SH-SY5Y (cell line): Measurements from ENCODE around the gene ATG2A.

ENCODE experiments used
- GATA2 ChIP-seq: IDR thresholded peaks from 2 replicates; pipeline ENCODE4 v1.6.1; 2011; ENCODE audit warnings: mild to moderate bottlenecking, low read depth, low read length
- GATA3 ChIP-seq: IDR thresholded peaks from 2 replicates; pipeline ENCODE4 v1.6.1; 2011; ENCODE audit warnings: low read depth, mild to moderate bottlenecking, low read length, moderate library complexity

ATG2A gene

DNA sequence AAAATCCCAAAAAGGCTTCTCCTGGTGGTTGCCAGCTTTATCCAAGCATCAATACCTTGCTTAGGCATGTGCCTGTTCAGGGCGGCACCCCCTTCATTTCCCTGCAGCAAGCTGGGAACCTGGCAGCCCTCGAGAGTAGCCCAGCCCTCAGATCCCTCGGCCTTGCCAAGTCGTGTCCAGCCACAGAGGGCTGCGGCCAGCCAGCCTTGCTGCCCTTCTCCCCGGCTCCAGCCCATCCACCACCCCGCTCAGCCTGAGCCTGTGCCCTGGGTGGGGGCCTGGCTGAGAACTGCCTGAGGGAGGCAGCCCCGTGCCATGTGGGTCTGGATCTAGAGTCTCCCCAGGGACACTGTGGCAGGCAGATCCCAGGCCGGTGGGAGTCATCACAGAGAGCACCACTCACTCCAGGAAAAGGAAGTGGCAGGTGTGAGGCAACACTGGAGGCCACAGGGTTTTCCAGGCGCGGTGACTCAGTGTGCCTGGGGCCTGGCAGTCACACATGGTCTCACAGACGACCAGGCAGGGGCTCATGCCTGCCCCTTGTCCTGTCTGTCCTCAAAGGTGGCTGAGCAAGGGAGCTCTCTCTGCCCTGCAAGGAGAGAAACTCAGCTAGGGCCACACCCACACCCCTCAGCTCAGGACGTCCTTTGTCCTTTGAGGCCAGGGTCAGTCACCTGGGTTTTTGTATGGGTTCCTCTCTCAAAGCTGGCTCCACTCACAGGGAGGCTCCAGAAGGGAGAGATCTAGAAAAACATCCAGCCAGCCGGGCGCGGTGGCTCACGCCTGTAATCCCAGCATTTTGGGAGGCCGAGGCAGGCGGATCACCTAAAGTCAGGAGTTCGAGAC, 60.4 kb downstream of the ATG2A start:
- TF ChIP-seq GATA2 (no peak), GATA3 (no peak)

DNA sequence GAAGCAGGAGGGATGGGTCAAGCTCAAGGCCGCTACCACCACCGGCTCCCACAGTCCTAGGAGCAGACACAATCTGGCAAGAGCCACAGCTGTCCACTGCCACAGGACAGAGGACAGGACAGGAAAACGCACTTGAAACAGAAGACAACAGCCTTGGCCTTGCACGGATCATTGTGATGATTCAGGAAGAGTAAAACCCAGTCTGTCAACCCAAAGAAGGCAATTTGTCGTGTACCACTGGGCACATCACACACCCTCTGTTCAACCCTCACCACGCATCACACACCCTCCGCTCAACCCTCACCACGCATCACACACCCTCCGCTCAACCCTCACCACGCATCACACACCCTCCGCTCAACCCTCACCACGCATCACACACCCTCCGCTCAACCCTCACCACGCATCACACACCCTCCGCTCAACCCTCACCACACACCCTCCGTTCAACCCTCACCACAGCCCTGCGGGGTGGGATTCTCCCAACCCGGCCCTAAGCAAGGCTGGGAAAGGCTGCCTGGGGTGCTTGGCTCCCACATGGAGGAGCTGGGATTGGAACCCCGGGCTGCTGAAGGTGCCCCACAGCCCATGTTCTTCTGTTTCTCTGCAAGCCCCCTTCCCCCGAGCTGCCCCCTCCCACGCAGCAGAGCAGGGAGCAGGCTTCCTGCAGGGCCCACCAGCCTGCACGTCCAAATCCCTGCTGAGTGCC, 61.3 kb downstream of the ATG2A start:
- TF ChIP-seq GATA2, result no peak
- no peak for TF ChIP-seq GATA3

DNA sequence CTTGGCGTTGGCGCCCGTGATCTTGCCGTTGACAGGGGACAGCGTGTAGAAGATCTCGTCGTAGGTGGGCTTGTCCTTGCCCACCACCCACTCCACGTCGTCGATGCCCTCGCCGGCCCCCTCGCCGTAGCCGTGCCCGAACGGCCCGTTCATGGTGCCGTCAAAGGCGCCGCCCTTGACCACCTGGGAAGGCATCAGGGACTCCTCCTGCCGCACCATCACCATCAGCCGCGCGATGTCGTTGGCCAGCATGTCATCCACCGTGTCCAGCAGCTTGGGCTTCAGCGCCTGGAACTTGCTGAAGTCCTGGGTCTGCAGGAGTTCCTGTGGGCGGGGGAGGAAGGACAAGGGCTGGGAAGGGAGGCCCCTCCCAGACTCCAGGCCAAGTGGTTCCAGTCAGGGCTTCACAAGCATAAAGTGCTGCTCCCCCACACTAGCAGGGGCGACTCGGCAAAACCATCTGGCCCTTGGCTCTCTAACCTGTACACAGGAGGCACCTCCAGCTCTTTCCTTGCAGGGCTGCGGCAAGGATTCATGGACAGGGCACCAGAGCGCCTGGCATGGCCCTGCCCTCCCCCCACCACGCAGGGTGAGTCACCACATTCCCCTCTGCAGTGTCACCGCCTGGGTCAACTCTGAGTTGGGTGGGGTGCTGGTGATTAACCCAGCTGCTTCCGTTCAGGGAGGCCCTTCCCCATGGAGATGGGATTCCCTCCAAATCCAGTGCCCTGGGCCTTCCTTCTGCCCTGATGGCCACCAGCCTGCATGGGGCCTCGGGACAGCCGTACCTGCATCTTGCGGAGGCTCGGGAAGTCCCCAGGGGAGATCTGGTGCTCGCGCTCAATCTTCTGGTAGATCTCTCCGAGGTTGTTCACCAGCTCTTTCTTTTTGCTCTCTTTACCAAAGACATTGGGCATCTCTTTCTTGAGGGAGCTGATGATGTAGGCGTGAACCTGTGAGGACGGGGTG, 62.2 kb downstream of the ATG2A start:
- TF ChIP-seq GATA3 (no peak), GATA2 (no peak)

DNA sequence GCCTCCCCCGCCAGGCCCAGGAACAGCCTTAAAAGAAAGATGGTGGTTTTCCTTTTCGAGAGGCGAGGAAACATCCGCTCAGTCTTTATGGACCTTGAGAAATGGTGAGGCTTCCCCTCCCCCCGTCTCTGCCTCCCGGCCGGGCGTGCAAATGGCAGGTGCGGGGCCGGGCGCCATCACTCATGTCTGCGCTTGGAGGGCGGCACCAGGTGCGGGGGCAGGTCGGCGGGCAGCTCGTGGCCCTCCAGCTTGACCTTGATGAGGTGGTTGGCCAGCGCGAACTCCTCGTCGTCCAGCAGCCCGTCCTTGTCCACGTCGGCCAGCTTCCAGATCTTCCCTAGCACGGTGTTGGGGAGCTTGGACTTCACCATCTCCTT, 62.9 kb downstream of the ATG2A start:
- TF ChIP-seq GATA3 (no peak), GATA2 (no peak)

DNA sequence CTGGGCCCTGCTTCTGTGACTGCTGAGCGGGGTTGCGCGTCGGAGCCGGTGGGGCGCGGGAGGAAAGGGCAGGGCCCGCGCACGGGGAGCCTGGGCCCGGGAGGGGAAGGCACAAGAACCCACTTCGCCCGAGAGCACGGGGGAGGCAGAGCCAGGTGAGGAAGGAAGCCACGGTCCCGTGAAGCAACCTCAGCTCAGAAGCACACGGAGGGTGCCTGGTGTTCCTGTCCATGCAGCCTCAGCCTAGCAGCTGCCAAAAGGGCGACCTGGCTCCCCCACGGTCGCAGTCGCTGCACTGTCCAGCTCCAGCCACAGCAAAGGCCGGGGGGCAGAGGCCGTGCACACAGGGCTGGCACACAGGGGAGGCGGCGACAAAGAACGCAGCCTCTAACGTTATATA, 63.3 kb downstream of the ATG2A start:
- TF ChIP-seq GATA3, result no peak

DNA sequence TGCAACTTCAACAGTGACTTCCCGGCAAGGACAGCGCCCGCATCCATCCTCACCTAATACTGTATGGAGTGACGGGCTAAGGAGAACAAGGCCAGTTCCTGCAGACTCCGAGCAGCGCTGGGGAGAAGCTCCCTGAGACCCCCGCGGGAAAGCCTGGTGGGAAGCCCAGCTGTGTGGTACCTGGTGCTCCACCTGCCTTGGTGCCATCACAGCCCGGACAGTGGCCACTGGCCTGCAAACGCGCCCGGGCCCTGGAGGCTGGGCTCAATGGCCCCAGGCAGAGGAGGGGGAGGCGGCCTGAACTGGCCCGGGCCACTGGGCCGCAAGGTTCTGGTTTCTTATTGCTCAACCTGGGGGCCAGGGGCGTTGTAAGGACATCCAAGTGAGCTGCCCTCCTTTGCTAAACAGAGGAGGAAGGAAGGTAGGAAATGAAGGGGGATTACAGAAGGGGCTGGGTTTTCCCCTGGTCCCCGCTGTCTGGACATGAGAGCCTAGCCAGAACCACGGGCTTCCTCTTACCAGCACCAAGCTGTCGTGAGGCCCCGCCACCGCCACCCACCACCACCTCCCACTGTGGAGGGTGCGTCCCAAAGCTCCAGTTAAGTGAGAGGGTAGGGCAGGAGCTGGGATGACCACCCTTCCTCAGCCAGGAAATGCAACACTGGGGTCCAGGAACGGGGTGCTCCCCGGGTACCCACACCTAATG, 64.1 kb downstream of the ATG2A start:
- TF ChIP-seq GATA3, result no peak
- TF ChIP-seq GATA2, result no peak

DNA sequence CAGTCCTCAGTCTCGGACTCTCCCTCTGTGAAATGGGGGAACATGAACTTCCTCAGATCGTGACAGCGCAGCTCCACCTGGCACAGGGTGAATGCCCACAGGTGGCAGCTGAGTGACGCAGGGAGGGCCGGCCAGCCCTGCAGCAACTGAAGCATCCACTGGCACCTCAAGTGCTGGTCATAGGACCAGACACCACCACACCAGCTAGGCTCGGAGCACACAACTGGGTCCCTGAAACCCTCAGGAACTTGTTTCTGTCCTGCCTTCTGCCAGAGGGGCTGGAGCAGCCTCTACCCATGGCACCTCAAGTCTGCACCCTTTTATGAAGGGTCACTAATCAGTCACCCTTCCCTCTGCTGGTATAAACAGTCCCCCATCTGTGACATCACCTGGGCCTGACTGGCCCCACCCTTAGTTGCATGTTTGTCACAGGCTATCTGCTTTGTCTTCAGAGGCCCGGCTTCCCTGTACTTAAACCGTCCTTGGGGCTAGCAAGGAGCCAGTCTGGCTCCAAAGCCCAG, 65.1 kb downstream of the ATG2A start:
- TF ChIP-seq GATA3 (no peak), GATA2 (no peak)

DNA sequence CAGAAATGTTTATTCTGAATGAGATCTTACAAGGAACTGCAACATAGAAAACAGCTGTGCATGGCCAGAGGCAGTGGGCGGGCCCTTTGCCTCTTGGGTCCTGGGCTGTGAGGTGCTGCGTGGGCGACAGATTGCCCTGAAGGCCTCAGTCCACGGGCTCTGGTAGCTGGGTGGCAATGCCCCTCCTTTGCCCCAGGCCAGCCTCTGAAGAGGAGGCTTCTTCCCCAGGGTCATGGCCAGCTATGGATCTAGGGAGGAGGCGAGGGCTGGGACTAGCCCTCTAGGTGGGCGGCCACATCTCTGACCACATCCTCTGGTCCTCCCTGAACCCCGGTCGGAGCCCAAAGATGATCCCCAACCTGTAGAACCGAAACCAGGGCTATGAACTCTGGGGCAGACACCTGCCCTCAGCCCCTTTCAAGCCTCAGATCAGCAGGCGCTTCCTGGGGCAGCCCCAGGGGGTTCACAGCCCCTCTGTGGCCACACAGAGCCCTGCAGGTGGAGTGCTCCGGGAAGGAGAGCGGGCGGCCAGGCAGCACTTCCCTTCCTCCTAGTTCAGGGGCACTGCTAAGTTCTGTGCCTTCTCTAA, 65.9 kb downstream of the ATG2A start:
- TF ChIP-seq GATA3 (no peak), GATA2 (no peak)

DNA sequence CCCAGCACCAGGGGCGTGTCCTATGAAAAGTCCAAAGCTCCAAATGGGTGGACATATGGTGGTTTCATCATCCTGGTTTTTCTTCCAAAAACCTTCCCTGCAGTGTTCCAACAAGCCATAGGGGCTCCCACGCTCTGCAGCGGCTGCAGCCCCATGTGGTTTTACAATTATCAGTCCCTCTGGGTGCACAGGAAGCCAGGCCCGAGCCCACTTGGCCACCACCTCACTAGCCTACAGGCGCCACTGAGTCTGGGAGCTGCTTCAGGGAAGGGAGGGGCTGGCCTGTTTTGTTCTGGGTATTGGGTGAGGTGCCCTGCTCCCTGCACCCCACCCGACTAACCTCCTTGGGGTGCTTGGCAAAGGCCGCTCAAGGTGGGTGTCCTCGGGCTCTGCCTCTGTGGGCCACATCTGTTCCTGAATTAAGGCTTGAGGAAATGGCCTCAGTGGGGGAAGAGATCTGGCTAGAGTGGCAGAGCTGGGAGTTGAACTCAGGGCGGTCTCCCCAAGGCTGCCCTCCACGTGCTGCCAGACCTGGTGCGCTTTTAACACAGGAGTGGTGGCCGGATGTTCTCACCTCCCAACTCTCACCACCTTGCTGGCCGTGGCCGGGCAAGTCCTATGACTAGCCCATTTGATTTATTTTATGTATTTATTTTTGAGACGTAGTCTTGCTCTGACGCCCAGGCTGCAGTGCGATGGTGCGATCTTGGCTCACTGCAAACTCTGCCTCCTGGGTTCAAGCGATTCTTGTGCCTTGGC, 67.2 kb downstream of the ATG2A start:
- TF ChIP-seq GATA2 (no peak), GATA3 (no peak)

DNA sequence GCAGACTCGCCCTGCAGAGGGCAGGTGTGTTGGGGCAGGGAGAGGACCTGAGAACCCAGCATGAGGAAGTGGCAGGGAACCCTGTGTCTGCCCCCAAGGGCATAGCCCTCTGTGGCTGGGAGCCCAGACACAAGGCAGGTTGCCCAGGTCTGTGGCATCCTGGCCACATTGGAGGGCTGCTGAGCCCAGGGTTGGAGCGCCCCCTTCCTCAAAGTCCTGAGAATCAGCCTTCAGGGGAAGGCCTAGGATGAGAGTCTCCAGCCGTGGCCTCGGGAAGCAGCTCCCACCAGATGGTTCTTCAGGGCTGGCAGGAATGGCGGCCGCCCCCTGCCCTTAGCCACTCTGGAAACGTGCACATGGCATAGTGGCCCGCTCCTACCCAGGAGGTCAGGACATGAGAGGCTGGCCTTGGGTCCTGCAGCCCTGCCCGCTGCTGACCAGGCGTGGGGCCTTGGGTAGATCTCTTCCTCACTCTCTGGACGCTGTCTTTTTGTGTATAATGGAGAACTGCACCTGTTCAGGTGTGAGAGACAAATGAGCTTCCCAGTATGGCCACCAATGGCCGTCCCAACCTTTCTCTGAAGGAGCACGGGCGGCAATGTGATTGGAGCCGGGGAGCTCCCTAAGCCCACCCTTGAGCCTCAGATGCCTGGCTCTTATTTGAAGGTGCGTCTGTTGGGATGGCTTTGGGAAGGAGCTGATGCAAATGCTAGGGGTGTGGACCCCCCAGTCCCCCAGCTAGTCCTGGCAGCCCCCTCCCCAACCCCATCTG, 68.0 kb downstream of the ATG2A start:
- no peak for TF ChIP-seq GATA2
- TF ChIP-seq GATA3, result no peak

DNA sequence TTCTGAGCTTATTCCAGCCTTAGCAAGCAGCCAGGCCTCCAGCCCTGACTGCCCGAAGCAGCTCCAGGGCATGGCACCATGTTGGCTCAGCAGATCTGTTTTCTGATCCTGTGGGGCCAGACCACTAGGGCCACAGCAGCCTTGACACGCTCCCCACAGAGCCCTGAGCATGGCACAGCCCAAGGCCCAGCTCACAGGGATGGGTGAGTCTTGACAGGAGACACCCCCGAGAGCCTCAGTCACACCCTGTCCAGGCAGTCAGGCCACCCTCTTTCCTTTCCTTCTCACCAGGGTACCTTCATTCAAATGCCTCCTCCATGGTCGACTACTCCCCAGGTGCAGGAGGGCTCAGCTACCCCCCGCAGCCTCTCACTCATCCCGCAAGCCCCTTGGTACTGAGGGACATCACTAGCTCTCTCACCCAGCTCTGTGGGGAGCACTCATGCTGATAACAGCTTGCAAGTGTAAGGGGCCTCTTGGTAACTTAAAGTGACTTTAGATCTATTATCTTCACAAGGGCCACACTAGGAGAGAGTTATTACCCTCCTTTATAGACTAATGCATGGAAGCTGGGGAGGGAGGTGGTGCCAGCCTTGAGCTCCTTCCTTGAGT, 68.7 kb downstream of the ATG2A start:
- TF ChIP-seq GATA2 (no peak), GATA3 (no peak)

DNA sequence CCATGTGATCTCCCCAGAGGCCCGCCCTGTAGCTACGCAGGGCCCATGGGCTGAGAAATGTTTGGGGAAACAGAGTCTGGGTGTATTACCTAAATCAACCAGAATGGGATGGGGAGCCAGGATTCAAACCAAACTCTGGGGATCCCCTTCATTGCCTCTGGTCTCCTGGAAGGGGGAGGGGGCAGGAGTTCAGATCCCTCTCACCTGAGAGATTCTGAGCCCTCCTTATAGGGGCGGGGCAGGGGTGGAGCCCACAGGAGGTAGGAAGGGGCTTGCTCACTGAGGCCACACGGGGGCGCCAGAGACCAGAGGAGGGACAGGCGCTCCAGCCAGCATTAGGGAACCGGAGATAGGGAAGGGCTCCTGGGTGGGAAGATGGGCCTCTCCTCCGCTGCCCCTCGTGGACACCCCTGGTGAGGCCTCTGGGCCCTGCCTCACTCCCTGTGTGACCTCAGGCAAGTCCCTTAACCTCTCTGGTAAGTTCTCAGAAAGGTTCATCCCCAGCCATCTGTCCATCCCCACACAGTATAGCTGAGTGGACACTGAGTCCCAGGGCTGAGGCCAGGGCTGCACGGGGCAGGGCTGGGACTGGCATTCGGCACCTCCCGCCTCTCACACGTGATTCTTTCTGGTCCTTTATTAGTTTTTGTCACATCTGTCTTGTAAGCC, 69.9 kb downstream of the ATG2A start:
- TF ChIP-seq GATA2 (no peak), GATA3 (no peak)
